Epithelial cell of prostate (primary cell): ENCODE measurements around the gene ANXA6.

Source experiments
- DNase-seq: peaks from one replicate; pipeline ENCODE4 v3.0.0-alpha.2; 2011; ENCODE audit warnings: low read depth, low spot score
- H3K27ac ChIP-seq: fragments of 450-650 bp; 2 replicates; pipeline ENCODE4 v1.5.1; 2017; ENCODE audit warnings: mild to moderate bottlenecking

Gene ANXA6

GRCh38 chr5:151086192-151086869, 71.2 kb downstream of the ANXA6 start:
- peak overlapping the region; percentile 95 for H3K27ac ChIP-seq
- no peak for DNase-seq

DNA sequence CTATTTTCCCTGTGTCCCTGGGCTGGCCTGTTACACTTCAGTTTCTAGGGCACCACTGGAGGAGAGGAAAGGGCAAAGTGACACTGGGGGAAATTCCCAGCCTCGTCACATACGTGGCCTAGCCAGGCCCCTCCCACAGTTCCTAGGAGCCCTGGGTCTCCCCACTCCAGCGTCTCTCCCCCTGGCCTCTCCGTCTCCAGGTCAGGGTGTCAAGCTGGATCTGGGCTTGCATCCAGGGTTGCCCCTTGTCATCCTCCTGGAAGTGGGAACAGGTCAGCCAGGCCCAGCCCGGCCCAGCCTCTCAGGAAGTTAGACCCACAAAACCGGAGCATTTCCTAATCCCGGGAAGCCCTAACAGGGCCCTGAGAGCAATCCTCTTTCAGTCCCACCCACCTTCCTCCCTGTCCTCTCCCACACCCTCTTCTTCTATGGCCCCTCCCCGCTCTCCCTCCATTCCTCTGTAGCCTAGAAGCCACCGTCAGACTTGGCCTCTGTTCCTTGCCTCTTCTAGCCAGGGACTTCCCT, 72.0 kb downstream of the ANXA6 start:
- DNase-seq = no peak
- H3K27ac ChIP-seq = peak overlapping the region; percentile 95

- H3K27ac ChIP-seq = peak overlapping the region; percentile 95
- DNase-seq = no peak
These were observed 73.2 kb downstream of the ANXA6 start for GRCh38 chr5:151084363-151084762.

GRCh38 chr5:151083081-151083676, 74.4 kb downstream of the ANXA6 start:
- H3K27ac ChIP-seq = peak overlapping the region; percentile 95
- DNase-seq = peak; percentile 95

DNA sequence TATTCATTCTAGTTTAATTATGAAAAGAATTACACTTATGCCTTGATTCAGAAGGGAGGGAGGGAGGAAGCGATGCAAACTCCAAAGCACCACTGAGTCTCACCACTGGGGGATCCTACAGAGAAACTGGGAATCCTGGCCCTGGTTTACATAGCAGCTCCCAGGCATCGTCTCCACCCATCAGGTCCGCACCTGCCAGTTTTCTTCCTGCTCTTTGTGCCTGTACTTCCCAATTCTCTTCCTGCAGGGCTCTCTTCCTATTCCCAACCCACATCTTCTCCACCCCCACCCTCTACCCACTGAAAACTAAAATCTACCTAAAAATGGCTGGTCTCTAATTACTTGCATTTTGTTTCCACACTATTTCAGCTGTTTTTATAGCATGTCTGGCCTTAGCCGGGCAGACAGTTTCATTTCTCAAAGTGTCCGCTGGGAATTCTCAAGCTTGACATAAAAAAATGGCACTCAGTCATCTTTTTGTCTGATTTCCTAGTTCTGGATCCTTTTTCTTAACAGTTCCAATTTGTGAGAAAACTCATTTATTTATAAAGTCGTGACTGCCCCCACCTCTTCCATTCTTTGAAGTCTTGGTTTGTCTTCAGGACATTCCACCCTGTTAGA, 75.2 kb downstream of the ANXA6 start:
- DNase-seq = no peak
- peak overlapping the region; percentile 95 for H3K27ac ChIP-seq

GRCh38 chr5:151081431-151082281, 75.9 kb downstream of the ANXA6 start:
- DNase-seq = no peak
- H3K27ac ChIP-seq = peak overlapping the region; percentile 95

DNA sequence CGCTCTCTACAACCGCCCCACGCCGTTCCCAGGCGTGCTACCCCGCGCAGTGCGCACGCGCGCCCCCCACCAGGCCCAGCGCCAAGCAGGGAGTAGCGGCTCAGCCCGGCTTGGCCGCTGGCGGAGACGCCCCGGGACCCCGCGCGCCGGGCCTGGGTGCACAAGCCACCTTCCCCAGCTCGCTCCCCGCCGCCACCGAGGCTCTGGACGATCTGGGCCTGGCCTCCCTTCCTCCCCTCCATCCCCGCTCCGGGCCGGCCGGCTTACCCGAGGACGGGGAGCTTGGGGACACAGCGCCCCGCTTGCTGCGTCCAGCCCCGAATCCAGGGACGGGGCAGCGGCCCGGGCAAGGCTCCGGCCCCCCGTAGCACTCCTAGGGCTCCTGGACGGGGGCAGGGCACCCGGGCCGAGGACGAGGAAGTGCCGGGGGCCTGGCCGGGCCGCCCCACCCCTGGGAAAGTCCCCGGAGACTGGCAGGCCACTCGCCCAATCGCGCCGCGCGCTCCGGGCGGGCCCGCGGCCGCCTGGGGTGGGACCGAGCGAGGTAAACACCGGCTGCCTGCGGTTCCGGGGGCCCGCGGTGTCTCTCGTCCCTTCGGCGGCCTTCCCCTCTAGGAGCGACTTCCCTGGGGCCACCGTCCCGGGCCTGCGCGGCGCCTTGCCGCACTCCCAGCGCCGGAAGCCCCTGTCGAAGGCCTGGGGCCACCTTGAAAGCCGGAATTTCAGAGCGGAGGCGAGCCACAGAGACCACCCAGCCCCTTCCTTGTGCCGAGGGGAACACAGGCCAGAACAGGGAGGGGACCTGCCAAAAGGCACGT, 76.8 kb downstream of the ANXA6 start, which contains the start of gene TNIP1:
Gene TNIP1 (minus strand): TSS at position 422 of the 818 bp plus-strand sequence. CDS start 15,939 bp downstream, outside the sequence.
- DNase-seq = peak; percentile 62
- H3K27ac ChIP-seq = peak within 1 kb of the TSS; percentile 95

DNA sequence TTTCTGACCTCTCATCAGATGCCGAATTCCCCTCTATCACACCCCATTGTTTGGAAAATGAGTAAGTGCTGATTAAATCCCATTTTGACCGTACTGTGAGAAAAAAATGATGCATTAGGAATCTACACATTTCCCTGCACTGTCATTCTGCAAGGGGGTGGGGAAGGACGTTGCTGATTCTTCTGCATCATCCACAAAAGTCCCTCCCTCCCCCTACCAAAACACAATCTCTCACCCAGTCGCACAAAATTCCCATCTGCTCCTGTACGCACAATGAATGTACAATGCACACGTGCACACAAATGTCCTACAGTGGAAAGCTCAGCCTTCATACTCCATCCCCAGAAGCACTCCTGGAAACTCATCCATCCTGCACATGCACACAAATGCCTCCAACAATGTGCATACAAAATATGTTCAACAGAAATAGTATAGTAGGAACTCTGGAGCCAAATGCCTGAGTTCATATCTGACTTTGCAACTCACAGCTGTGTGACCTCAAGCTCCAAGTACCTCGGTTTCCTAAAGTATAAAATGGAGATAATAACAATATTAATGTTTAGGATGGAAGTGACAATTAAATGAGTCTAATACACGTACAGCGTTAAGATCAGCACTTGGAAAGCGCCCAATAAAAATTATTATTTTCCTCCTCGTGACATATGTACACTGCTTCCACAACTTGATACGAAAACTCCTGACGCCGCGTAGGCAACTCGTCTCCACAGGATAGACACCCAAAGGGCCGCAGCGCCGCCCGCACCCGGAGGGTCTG, 77.6 kb downstream of the ANXA6 start:
- no peak for DNase-seq
- H3K27ac ChIP-seq = peak overlapping the region; percentile 95

GRCh38 chr5:151078490-151079262, 78.9 kb downstream of the ANXA6 start:
- H3K27ac ChIP-seq = peak overlapping the region; percentile 95
- DNase-seq = no peak

DNA sequence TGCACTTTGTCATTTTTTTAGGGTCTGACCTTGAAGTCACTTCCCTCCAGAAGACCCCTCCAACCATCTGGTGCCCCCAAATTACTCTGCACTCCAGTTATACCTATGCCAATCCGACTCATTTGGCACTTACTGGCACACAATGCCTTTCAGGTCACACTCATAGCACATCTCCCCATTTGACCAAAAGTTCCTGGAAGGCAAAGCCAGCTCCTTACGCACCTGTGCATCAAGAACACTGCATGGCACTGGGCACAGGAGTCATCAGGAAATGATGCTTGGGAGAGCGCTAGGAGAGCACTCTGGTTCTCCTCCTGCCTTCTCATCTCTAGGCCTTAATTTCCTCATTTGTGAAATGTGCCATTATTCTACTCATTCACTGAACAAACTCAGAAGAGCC, 79.6 kb downstream of the ANXA6 start:
- H3K27ac ChIP-seq = peak overlapping the region; percentile 95
- DNase-seq = no peak

GRCh38 chr5:151077419-151077818, 80.2 kb downstream of the ANXA6 start:
- no peak for DNase-seq
- H3K27ac ChIP-seq = peak overlapping the region; percentile 95

DNA sequence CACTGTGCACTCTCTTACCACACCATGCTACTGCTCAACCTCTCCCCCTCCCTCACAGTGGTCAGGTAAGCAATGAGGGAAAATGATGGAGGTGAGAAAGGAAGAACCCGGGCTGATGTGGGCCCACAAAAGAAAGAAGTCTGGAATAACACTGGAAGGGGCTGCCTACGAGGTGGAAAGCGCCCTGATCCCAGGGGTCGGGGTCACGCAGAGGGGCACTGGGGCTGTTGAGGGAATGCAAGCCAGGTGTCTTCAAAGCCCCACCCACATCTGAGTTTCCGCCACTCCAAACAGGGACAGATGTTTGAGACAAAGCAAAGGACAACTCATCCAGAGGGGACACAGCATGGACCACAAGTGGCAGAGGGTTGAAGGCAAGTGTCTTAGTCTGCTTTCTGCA, 81.0 kb downstream of the ANXA6 start:
- no peak for DNase-seq
- peak overlapping the region; percentile 95 for H3K27ac ChIP-seq

GRCh38 chr5:151075698-151076331, 81.8 kb downstream of the ANXA6 start:
- peak; percentile 83 for DNase-seq
- peak overlapping the region; percentile 95 for H3K27ac ChIP-seq

DNA sequence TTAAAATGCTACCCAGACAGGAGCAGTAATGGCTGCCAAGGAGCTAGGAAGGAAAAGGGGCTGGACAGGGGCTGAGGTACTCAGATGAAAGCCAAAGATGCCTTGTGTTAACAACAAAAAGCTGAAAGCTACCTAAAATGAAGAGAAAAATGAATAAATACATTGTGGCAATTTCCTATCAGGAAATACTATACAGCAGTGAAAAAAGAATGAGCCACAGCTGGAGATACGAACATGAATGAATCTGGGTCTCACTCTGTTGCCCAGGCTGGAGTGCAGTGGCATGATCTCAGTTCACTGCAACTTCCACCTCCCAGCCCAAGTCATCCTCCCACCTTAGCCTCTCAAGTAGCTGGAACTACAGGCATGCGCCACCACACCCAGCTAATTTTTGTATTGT, 83.0 kb downstream of the ANXA6 start:
- H3K27ac ChIP-seq = peak overlapping the region; percentile 95

DNA sequence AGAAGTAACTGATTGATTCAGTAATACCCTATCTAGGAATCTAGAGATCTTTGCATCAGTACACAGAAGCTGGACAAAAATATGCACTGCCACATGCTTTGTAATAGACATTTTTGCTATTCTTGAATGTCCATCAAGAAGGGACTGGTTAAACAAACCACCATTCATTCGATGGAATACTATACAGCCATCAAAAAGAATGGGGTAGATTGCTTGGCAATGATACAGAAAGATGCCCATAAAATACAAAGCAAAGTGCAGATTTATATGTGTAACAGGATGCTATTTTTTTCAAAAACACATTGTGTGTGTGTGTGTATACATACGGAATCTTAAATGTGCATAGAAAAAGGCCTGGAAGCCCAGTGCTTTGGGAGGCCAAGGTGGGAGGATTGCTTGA, 84.3 kb downstream of the ANXA6 start:
- H3K27ac ChIP-seq = peak overlapping the region; percentile 95

More for the DNA sequence above, 83.0 kb downstream of the ANXA6 start:
- DNase-seq = no peak

GRCh38 chr5:151072630-151073025, 85.0 kb downstream of the ANXA6 start:
- DNase-seq = peak; percentile 88
- peak overlapping the region; percentile 95 for H3K27ac ChIP-seq

More for the DNA sequence above, 84.3 kb downstream of the ANXA6 start:
- no peak for DNase-seq

GRCh38 chr5:151071848-151072629, 85.5 kb downstream of the ANXA6 start:
- no peak for DNase-seq
- H3K27ac ChIP-seq = peak overlapping the region; percentile 95
